AG10803 (cell line): ENCODE data around the gene DOK6.

Experiments used
- DNase-seq: peaks from one replicate; pipeline ENCODE4 v3.0.0; 2010; ENCODE audit warnings: low read depth
- H3K4me3 ChIP-seq: 2 replicates; pipeline ENCODE4 v1.5.1; 2011; ENCODE audit warnings: mild to moderate bottlenecking, low read length, control low read depth
- TF ChIP-seq, protein P1 (sequence below): conservative IDR thresholded peaks from 2 replicates; pipeline ENCODE4 v1.5.1; 2011; ENCODE audit warnings: mild to moderate bottlenecking, low read length, control low read depth, inconsistent platforms

The DOK6 gene

DNA sequence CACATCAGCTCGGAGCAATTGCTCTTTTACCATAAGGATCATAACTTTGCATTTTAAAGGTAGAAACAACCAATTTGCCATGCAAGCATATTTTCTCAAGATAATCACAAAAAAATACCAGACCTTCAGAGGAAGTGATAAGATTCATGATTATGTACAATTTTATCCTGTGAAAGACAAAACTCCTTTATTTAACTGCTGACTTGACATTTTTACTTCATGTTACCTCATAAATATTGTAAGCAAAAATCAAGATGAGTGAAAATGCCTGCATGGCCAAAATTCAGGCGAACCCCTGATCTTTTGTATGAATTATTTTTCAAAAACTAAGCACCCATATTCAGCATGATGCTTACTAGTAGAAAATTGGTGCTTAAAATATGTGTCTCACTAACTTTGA lies 300.6 kb downstream of the DOK6 start:
- DNase-seq: no peak
- TF ChIP-seq, protein P1, sequence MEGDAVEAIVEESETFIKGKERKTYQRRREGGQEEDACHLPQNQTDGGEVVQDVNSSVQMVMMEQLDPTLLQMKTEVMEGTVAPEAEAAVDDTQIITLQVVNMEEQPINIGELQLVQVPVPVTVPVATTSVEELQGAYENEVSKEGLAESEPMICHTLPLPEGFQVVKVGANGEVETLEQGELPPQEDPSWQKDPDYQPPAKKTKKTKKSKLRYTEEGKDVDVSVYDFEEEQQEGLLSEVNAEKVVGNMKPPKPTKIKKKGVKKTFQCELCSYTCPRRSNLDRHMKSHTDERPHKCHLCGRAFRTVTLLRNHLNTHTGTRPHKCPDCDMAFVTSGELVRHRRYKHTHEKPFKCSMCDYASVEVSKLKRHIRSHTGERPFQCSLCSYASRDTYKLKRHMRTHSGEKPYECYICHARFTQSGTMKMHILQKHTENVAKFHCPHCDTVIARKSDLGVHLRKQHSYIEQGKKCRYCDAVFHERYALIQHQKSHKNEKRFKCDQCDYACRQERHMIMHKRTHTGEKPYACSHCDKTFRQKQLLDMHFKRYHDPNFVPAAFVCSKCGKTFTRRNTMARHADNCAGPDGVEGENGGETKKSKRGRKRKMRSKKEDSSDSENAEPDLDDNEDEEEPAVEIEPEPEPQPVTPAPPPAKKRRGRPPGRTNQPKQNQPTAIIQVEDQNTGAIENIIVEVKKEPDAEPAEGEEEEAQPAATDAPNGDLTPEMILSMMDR: no peak

DNA sequence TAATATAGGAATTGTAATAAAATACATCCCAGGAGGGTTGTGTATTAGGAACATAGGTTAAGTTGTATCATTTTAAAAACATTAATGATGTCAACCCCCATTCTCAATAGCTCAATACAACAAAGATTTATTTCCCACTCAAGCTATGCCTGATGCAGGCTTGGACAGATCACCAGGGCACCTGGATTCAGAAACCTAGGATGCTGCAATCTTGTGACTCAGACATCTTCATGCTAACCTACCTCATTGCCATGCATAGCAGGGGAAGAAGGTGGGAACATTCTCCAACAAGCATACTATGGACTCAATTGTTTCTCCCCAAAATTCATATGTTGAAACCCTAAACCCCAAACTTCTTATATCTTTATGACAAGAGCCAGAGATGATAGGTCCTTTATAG lies 302.8 kb downstream of the DOK6 start:
- TF ChIP-seq, protein P1: no peak
- DNase-seq: no peak
- no peak overlapping the region for H3K4me3 ChIP-seq

More for the DNA sequence above, 300.6 kb downstream of the DOK6 start:
- no peak overlapping the region for H3K4me3 ChIP-seq

DNA sequence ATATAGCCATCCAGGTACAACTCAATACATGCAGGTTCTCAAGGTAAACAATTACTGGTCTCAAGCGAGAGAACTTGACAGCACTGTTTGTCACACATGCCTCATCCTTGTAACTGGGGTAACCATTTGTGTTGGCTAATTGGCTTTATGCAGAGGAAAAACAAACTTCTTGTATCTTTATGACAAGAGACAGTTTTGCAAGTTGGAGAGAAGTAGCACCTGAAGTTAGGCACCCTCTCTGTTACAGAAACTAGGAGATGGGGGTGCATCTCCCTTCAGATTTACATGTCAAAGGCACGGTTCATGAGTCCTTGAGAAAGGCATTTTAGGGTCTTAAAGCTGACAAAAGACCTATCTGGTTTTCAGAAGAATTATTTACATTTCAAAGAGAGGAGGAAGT lies 305.3 kb downstream of the DOK6 start:
- TF ChIP-seq, protein P1: no peak
- no peak for DNase-seq
- H3K4me3 ChIP-seq: no peak overlapping the region

DNA sequence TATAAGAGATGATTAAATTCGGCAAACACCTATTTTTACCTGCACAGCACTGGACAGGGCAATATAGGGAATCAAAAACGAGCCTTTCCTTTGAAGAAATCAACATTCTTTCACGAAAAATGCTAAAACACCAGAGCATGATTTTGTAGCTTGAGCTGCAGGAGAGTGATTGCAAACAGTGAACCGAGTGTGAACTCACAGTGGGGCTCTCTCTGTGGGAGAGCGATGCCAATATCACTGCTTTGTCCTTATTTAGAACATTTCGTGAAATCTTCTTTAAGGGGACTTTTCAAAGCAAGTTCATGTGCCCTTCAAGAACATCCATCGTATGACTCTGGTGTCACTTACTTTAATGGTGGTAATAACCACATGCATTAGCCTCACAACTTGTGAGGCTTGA lies 308.2 kb downstream of the DOK6 start:
- TF ChIP-seq, protein P1: no peak
- no peak for DNase-seq

DNA sequence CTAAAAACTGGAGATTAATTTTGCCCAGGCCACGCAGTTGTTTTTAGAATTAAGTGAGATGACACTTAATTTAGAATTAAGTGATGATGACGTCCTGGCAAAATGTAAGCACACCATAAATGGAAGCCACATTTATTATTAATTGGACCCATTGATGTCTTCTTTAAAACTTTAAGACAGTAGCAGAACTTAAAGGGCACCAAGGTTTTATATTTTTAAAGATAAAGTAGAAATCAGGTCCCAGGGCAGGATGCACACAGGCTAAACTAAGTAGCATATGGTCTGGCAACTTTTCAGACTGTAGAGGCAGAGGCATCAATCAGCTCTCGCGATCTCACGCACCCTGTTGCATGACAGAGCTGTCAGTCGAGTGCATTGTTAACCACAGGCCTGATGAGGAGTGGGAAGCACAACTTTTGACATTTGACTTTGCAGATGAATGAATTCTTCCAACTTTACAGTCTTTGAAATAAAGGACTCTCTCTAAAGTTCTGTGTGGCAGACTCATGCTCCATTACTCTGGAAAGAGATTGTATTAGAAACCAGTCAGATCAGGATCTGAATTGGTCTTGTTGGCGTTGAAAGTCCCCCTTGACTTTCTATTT lies 314.6 kb downstream of the DOK6 start:
- TF ChIP-seq, protein P1: no peak
- H3K4me3 ChIP-seq: no peak overlapping the region
- no peak for DNase-seq

More for the DNA sequence above, 308.2 kb downstream of the DOK6 start:
- no peak overlapping the region for H3K4me3 ChIP-seq

DNA sequence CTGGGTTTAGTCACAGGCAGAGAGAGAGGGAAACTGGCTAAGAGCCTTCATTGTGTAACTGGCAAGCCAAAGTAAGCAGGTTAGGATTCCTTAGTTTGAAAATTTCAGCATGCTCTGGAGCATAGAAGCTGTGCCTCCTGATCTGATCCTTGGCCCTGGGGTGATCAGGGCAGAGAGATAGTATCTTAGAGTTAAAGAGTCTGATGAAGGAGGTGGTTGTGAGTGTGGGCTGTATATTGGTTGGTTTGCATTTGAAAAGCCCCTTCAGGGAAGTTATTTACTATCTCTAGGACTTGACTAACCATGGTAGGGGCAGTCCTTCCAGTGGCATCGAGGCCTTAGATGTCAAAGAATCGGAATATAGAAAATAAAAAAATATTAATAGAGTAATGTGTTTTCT lies 316.9 kb downstream of the DOK6 start:
- H3K4me3 ChIP-seq: no peak overlapping the region
- no peak for DNase-seq
- TF ChIP-seq, protein P1: no peak

DNA sequence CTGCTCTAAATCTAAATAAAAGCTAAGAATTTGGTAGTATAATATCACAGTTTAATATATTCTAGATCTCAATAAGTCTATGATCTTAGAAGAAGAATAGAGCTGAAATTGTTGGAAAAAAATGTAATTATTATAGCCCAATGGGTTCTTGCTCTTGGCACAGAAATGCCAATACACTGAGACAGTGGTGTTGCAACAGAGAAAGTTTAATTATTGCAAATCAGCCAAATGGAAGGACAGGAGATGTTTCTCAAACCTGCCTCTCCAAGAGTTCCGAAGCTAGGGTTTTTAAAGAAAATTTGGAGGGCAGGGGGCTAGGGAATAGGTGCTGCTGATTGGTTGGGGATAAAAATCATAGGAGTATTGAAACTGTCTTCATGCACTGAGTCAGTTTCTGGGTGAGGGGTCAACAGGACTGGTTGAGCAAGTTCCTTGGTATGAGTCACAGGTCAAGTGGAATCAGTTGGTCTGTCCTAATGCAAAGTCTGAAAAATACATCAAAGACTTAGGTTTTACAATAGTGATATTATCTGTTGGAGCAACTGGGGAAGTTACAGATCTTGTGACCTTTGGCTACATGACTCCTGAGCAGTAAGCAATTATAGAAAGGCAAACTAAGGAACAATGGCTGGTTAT lies 318.3 kb downstream of the DOK6 start:
- DNase-seq: no peak
- H3K4me3 ChIP-seq: no peak overlapping the region
- TF ChIP-seq, protein P1: no peak
